RWPE1 (cell line): ENCODE measurements around the gene GRK1.
"Not testable (repeated sequence)": the region's sequence is repeated elsewhere in the genome, so short reads cannot be mapped to it uniquely, and the experiment has no call there.

Experiments used
- CTCF ChIA-PET: fragments of 350-600 bp; sonication (Branson Sonifier 250); formaldehyde crosslinking; extraction: SDS; loops from one replicate; lab custom pipeline; 2021; lab: Yijun Ruan, JAX
- POLR2A ChIA-PET: fragments of 400-600 bp; formaldehyde crosslinking; extraction: SDS; loops from one replicate; lab custom pipeline; 2020; ENCODE audit warnings: antibody characterized with exemption; ENCODE audit not compliant: low non-redundant PET; lab: Yijun Ruan, JAX
- DNase-seq: peaks from one replicate; pipeline ENCODE4 v3.0.0; 2012; ENCODE audit warnings: low spot score
- H3K27ac ChIP-seq: fragments of 450-650 bp; 2 replicates; pipeline ENCODE4 v1.5.1; 2017
- CTCF ChIP-seq: fragments of 450-650 bp; conservative IDR thresholded peaks from 2 replicates; pipeline ENCODE4 v1.5.1; 2017; ENCODE audit warnings: low read depth, mild to moderate bottlenecking

GRK1 gene

DNA sequence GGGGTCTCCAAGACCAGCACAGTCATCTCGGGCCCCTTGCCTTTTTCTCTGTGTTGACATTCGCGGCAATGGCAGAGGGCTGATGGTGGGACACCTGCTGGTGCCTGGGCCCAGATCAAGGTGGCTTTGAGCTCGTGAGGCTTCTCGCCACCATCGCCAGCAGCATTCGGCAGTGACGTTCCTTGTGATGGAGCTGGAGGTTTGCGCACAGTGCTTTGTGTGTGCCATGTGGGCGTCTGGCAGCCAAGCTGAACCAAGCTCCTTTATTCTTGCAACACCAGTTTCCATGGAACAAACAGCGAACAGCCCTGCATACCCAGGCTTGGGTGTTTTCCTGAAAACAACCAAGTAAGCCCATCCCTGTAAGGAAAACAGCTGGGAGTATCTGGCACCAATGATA, 82.9 kb downstream of the GRK1 start:
- ChIA-PET CTCF (no interaction called here), POLR2A (no interaction called here)
- TF ChIP-seq CTCF: no peak
- H3K27ac ChIP-seq: no peak overlapping the region
- no peak for DNase-seq

DNA sequence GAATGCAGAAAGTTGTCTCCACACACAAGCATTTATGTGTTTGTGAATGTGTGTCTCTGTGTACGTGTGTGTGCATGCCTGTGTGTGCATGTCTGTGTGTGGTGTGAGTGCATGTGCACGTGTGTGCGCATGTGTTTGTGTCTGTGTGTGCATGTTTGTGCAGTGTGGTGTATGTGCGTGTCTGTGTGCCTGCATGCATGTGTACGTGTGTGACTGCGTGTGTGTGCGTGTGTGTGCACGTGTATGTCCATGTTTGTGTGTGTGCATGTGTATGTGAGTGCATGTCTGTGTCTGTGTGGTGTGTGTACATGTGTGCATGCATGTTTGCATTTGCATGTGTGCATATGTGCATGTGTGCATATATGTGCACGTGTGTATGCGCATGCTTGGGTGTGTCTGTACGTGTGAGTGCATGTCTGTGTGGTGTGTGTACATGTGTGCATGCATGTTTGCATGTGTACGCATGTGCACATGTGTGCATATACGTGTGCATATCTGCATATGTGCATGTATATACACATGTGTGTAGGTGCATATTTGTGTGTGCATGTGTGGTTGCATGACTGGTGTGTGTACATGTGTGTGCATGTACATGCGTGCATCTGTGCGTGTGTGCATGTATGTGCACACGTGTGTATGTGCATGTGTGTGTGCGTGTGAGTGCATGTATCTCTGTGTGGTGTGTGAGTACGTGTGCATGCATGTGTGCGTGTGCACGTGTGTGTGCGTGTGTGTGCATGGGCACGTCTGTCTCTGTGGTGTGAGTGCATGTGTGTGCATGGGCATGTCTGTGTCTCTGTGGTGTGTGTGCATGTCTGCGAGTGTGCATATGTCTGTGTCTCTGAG, 83.8 kb downstream of the GRK1 start:
- no peak for TF ChIP-seq CTCF
- no peak overlapping the region for H3K27ac ChIP-seq
- ChIA-PET CTCF (no interaction called here), POLR2A (no interaction called here)
- no peak for DNase-seq

- CTCF ChIA-PET: no interaction called here
- POLR2A ChIA-PET: no interaction called here
- TF ChIP-seq CTCF: no peak
- H3K27ac ChIP-seq: no peak overlapping the region
- no peak for DNase-seq
These were observed 84.5 kb downstream of the GRK1 start for GRCh38 chr13:113751491-113751890.

- DNase-seq, POLR2A ChIA-PET, CTCF ChIA-PET, H3K27ac ChIP-seq: not testable (repeated sequence)
These were observed 85.4 kb downstream of the GRK1 start for GRCh38 chr13:113752211-113752986.

DNA sequence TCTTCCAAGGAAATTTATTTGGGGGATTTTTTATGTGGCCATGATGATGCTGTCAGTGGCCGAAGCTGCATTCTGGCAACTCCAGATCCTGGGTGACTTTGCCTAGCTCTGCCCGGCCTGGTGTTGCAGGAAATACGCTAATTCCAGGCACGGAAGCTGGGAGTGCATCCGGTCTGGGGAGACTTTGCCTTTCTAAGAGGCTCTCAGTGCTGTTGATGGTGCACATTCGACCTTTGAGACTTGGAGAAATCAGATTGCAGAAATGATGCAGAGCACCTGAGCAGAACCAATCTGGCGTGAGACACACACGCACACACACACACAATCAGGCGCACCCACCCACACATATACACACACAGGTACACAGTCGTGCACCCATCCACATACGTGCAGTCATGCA, 86.2 kb downstream of the GRK1 start:
- H3K27ac ChIP-seq: no peak overlapping the region
- CTCF ChIA-PET: no interaction called here
- TF ChIP-seq CTCF: no peak
- no peak for DNase-seq
- POLR2A ChIA-PET: no interaction called here

GRCh38 chr13:113754242-113754641, 87.2 kb downstream of the GRK1 start:
- POLR2A ChIA-PET: no interaction called here
- no peak for DNase-seq
- CTCF ChIA-PET: interaction anchor here (0.7 kb wide), 1 partner anchor 119 kb away, joined by 3 read pairs; no protein-coding TSS in a partner anchor
- no peak overlapping the region for H3K27ac ChIP-seq
- no peak for TF ChIP-seq CTCF
